Stomach (tissue), 4 donors: ENCODE measurements around the gene AKR1C1.
"Not testable (repeated sequence)": the region's sequence is repeated elsewhere in the genome, so short reads cannot be mapped to it uniquely, and the experiment has no call there.

Experiments used
- EP300 ChIP-seq: sonication (generic); formaldehyde crosslinking; IDR thresholded peaks from one replicate; pipeline ENCODE4 v1.6.1; 2017; ENCODE audit warnings: antibody characterized with exemption
- POLR2AphosphoS5 ChIP-seq, 3 donors: sonication (generic); formaldehyde crosslinking; IDR thresholded peaks; one replicate each; pipeline ENCODE4 v1.6.1; 2016; ENCODE audit warnings: antibody characterized with exemption in 3 of 3
- TF ChIP-seq, protein P1 (sequence below), 7 experiments: fragments of 450-650 bp in 4 of 7; fragments of 200-600 bp in 3 of 7; sonication (generic) in 3 of 7; IDR thresholded peaks; one replicate each; pipeline ENCODE4 v1.5.1; 2016 to 2019; ENCODE audit warnings: antibody characterized with exemption in 7 of 7, control low read depth in 2 of 7, mild to moderate bottlenecking in 1 of 7

DNA sequence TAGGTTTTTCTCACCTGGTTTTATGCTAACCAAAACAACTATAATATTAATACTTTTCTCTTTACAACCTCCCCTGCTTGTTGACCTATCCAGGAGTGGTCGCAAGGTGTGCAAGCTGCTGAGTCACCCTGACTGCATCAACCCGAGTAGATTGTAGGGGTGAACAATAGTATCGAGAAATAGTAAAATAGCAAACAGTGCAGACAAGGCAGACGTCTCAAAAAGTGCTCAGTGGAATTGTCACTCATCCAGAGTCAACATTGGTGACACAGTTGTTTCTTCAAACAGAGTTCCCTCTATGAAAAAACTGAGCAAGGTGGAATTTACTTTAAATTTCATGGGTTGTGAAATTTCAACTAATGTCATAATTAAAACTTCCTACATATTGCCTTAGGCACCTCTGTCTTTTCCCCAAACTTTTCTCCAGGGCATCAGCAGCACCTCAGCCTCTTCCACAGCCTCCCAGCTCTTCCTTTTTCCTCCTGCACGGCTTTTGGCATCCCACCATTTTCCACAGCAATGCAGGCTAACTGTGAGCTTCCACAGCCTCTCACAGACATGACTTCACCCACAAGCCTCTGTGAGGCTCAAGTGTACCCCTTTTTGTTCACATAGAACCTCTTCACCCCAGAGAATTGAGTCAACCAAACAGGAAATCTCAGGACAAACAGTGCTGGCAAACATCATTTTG, 6.1 kb upstream of the AKR1C1 start:
- TF ChIP-seq, protein P1, sequence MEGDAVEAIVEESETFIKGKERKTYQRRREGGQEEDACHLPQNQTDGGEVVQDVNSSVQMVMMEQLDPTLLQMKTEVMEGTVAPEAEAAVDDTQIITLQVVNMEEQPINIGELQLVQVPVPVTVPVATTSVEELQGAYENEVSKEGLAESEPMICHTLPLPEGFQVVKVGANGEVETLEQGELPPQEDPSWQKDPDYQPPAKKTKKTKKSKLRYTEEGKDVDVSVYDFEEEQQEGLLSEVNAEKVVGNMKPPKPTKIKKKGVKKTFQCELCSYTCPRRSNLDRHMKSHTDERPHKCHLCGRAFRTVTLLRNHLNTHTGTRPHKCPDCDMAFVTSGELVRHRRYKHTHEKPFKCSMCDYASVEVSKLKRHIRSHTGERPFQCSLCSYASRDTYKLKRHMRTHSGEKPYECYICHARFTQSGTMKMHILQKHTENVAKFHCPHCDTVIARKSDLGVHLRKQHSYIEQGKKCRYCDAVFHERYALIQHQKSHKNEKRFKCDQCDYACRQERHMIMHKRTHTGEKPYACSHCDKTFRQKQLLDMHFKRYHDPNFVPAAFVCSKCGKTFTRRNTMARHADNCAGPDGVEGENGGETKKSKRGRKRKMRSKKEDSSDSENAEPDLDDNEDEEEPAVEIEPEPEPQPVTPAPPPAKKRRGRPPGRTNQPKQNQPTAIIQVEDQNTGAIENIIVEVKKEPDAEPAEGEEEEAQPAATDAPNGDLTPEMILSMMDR (IDR thresholded peaks at IDR 0.05), result not testable (repeated sequence)
- not testable (repeated sequence) for TF ChIP-seq POLR2AphosphoS5 (IDR thresholded peaks at IDR 0.05); EP300
